ENCODE measurements around the gene SNX6.
"Not testable (repeated sequence)": the region's sequence is repeated elsewhere in the genome, so short reads cannot be mapped to it uniquely, and the experiment has no call there.

The SNX6 gene

GRCh38 chr14:34629657-34630529 lies at the start of gene SNX6:
TSS of gene SNX6 (minus strand) at chr14:34630148. CDS start at chr14:34630116, 32 bp downstream.
- peak; percentile 70 to 85 for DNase-seq

DNA sequence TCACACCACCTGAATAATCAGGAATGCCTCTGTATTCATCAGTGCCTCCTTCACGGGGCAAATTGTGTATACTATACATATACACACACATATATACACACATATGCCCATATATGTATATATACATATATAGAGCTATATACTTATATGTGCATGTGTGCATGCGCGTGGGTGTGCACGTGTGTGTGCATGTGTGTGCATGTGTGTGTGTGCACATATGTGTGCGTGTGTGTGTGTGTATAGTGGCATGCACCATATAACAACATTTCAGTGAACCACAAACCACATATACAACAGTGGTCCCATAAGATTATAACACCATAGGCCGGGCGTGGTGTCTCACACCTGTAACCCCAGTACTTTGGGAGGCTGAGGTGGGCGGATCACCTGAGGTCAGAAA lies 48.8 kb upstream of the SNX6 start:
- DNase-seq, result no peak

GRCh38 chr14:34678306-34678705 lies 48.4 kb upstream of the SNX6 start:
- DNase-seq, result no peak

DNA sequence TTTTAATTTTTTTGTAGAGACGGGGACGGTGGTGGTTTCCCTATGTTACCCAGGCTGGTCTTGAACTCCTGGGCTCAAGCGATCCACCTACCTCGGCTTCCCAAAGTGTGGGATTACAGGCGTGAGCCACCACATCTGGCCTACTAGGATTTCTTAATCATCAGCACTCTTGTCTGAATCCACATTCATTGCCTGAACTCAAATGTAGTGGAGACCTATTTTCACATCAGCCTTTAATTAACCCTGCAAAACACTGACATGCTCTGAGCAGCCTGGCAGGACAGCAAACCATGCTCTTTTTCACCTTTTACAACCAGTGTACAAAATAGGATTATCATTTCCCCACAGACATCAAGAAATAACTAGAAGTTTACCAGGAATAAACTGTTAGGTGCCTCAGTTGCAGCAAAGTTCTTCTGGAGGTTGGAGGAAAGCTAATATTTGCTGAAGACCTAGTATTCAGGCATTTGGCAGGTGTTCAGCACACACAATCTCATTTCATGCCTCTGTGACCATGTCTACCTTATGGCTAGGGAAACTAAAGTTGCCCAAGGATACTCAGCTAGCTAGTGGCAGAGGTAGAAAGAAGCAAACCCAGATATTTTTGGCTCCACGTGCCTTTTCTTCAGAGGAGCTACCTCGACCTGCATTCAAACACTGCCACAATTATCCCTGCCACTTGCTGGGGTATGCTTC lies 46.7 kb upstream of the SNX6 start:
- DNase-seq, result peak; percentile 39 to 73

- no peak for DNase-seq
Measured at GRCh38 chr14:34673702-34674101, 43.8 kb upstream of the SNX6 start.

- DNase-seq, result no peak
Measured at GRCh38 chr14:34671716-34672115, 41.8 kb upstream of the SNX6 start.

- no peak for DNase-seq
Measured at GRCh38 chr14:34668111-34668510, 38.2 kb upstream of the SNX6 start.

DNA sequence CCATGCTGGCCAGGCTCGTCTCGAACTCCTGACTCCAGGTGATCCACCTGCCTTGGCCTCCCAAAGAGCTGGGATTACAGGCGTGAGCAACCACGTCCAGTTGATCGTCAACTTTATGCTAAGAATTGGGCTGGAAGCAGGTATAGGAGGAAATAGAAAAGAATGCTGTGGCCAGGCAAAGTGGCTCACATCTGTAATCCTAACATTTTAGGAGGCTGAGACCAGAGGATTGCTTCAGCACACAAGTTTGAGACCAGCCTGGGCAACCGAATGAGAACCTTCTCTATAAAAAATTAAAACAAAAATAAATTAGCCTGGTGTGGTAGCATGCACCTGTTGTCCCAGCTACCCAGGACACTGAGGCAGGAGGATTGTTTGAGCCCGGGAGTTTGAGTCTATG lies 37.1 kb upstream of the SNX6 start:
- DNase-seq, result no peak

GRCh38 chr14:34665785-34666435 lies 36.0 kb upstream of the SNX6 start:
- no peak for DNase-seq

DNA sequence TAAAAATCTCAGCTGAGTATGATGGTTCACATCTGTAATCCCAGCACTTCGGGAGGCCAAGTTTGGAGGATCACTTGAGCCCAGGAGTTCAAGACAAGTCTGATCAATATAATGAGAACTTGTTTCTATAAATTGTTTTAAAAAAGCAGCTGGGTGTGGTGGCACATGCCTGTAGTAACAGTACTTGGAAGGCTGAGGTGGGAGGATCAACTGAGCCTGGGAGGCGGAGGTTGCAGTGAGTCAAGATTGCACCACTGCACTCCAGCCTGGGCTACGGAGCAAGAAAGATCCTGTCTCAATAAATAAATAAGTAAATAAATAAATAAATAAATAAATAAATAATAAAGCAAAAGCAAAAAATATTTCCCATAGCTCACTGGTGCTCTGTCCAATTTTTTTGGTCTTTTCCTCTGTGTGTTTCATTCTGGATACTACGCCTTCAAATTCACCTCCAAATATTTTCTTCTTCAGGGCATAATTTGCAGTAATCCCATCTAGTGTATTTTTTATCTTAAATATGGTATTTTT lies 32.7 kb upstream of the SNX6 start:
- no peak for DNase-seq

GRCh38 chr14:34660796-34661195 lies 30.8 kb upstream of the SNX6 start:
- no peak for DNase-seq

DNA sequence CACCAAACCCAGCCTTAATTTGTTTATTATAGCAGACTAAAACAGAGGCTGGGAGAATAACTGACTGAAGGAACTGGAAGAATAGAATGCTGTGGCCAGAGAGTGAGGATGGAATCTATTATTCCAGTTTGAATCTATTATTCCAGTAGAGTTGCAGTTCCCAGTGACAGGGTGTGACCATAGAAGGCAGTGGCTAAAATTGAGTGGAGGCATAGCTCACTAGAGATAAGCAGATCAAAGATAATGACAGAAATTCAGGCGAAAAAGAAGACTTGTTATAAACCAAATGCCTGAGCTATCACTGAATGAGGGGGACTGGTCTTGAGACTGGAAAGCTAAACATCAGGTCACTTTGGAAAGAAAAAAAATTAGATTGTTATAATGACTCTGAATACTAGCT lies 26.0 kb upstream of the SNX6 start:
- DNase-seq, result no peak

- DNase-seq, result not testable (repeated sequence)
Measured at GRCh38 chr14:34653073-34653472, 23.1 kb upstream of the SNX6 start.

DNA sequence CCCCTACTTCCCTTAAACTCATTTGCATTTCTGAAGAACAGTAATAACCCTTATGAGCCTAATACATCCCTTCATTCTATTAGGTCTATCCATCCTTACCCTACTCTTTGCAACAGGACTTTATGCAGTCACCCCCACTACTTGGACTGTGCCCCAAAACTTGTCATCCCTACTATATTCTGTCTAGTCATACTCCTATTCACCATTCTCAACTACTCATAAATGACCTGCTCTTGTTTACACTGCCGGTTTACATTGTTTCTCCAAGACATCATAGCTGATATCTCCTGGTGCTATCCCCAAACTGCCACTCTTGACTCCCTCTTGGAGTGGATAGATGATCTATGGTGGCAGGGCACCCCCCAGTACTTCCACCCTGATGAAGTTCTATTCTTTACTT lies 22.4 kb upstream of the SNX6 start:
- not testable (repeated sequence) for DNase-seq

- DNase-seq, result no peak
Measured at GRCh38 chr14:34650786-34651584, 21.0 kb upstream of the SNX6 start.

DNA sequence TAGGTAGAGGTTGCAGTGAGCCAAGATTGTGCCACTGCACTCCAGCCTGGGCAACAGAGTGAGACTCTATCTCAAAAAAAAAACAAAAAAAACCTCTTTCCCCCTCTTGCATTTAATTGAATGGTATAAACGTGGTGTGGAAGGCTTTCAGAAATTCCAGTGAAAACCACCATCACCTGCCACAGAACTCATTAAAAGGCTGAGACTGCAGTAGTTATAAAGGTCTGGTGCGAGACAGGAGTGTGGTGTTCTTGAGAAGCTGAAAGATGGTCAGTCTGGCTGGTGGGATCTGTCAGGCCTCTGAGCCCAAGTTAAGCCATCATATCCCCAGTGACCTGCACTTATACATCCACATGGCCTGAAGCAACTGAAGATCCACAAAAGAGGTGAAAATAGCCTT lies 20.1 kb upstream of the SNX6 start:
- not testable (repeated sequence) for DNase-seq

DNA sequence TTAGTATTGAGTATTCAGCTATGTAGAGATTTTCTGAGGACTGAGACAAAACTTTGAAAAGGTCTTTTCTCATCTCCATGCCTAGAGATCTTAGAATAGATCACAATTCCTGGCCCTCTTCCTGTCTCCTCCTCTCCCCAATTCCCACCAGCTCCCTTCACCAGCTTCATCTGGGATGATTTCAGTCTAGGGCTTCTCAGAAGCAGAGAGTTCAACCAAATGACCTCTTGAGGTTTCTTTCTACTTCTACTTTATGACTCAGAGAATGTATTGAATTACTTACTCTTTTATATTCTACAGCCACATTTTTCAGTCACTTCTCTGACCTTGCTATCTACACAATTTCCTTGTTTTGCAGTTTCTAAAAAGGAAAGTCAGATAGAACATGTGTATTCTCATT lies 19.4 kb upstream of the SNX6 start:
- no peak for DNase-seq

GRCh38 chr14:34646570-34647255 lies 16.8 kb upstream of the SNX6 start:
- DNase-seq, result peak in 1 of 2 experiments; percentile 17

GRCh38 chr14:34643361-34643760 lies 13.4 kb upstream of the SNX6 start:
- no peak for DNase-seq

DNA sequence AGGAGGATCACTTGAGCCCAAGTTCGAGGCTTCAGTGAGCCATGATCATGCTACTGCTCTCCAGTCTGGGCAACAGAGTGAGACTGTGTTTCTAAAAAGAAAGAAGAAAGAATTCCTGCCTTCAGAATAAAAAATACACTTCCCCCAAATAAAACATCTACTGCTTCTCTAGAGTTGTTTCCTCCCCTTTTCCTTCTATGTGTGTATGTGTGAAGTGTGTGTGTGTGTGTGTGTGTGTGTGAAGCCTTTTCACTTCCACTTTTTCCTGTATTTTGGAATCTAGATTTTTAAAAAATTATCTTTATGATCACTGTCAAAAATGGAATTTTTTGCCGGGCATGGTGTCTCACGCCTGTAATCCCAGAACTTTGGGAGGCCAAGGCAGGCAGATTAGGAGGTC lies 12.6 kb upstream of the SNX6 start:
- no peak for DNase-seq

- no peak for DNase-seq
Measured at GRCh38 chr14:34640826-34641225, 10.9 kb upstream of the SNX6 start.

GRCh38 chr14:34634360-34634771 lies 4.4 kb upstream of the SNX6 start:
- not testable (repeated sequence) for DNase-seq
